Rectal smooth muscle tissue (tissue), 1 donor: ENCODE data around the gene SIK3.

ENCODE experiments used
- H3K27ac ChIP-seq: one replicate; pipeline ENCODE4 v1.7.0; 2013; ENCODE audit warnings: low read depth, low read length, inconsistent platforms
- H3K27me3 ChIP-seq: one replicate; pipeline ENCODE4 v1.7.0; 2013; ENCODE audit warnings: low read length; ENCODE audit not compliant: control insufficient read depth, insufficient read depth
- H3K36me3 ChIP-seq: one replicate; pipeline ENCODE4 v1.7.0; 2013; ENCODE audit warnings: low read length; ENCODE audit not compliant: control insufficient read depth, insufficient read depth
- H3K4me1 ChIP-seq: one replicate; pipeline ENCODE4 v1.7.0; 2013; ENCODE audit warnings: low read length; ENCODE audit not compliant: control insufficient read depth, insufficient read depth
- H3K4me3 ChIP-seq: one replicate; pipeline ENCODE4 v1.7.0; 2013; ENCODE audit warnings: low read length
- H3K9ac ChIP-seq: one replicate; pipeline ENCODE4 v1.7.0; 2013; ENCODE audit warnings: low read length

Gene SIK3

DNA sequence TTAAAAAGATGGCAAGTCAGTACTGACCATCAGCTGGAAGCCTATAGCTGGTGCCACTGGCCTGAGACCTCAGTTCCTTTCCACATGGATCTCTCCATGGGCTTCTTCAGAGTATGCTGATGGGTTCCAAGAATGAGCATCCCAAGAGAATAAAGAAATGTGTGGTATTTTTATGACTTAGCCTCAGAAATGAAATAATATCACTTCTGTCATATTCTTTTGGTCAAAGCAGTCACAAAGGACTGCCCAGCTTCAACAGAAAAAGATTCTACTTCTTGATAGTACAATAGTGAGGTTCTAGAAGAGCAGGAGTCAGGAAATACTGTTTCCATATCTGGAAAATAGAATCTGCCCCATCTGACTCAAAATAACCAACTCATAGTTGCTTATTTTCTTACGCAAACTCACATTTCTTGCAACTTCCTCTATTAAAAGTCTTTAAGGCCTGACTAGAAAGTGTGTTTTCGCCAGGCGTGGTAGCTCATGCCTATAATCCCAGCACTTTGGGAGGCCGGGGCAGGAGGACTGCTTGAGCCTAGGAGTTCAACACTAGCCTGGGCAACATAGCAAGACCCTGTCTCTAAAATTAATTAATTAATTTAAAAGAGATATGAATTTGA is 116.9 kb downstream of the SIK3 start:
- no peak overlapping the region for H3K9ac ChIP-seq
- H3K4me3 ChIP-seq = no peak overlapping the region
- no peaks in the 10 kb centered on the region for H3K27me3 ChIP-seq
- H3K36me3 ChIP-seq = no peaks in the 10 kb centered on the region
- H3K4me1 ChIP-seq = peaks cover 13% of the 10 kb centered on the region
- no peak overlapping the region for H3K27ac ChIP-seq

GRCh38 chr11:116980136-116980793 is 118.0 kb downstream of the SIK3 start:
- Histone ChIP-seq H3K36me3 (no peaks in the 10 kb centered on the region), H3K4me3 (no peak overlapping the region), H3K27ac (no peak overlapping the region), H3K4me1 (peaks cover 12% of the 10 kb centered on the region), H3K9ac (no peak overlapping the region), H3K27me3 (no peaks in the 10 kb centered on the region)

DNA sequence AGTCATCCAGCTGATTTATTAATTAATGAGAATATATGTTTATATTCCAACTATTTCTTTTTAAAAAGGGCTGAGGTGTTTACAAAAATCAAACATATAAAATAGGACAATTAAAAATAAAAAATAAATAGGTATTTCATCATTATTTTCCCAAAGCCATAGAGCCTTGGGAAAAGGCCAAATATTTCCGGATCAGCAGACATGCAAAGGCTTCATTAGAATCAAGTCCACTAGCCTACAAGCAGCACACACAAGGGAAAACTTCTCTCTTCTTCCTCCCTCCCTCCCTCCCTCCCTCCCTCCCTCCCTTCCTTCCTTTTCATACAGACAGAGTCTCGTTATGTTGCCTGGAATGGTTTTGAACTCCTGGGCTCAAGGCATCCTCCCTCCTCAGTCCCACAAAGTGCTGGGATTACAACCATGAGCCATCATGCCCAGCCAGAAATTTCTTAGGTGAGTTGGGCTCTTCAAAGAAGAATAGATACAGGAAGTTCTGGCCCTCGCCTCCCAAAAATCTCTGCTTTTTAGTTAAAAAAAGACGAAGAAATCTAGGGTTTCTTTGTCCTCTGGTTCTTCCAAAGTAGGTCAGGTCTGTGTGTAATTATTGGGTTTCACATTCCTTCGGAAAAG is 121.2 kb downstream of the SIK3 start:
- Histone ChIP-seq H3K36me3 (no peaks in the 10 kb centered on the region), H3K9ac (no peak overlapping the region), H3K4me1 (peaks cover 8% of the 10 kb centered on the region), H3K27me3 (no peaks in the 10 kb centered on the region), H3K27ac (no peak overlapping the region), H3K4me3 (no peak overlapping the region)

GRCh38 chr11:116975661-116976060 is 122.6 kb downstream of the SIK3 start:
- Histone ChIP-seq H3K4me3 (no peak overlapping the region), H3K4me1 (peaks cover 5% of the 10 kb centered on the region), H3K36me3 (no peaks in the 10 kb centered on the region), H3K9ac (no peak overlapping the region), H3K27me3 (no peaks in the 10 kb centered on the region), H3K27ac (no peak overlapping the region)

- Histone ChIP-seq H3K36me3 (no peaks in the 10 kb centered on the region), H3K27me3 (no peaks in the 10 kb centered on the region), H3K4me3 (no peak overlapping the region), H3K4me1 (peaks cover 5% of the 10 kb centered on the region), H3K9ac (no peak overlapping the region), H3K27ac (no peak overlapping the region)
Measured at GRCh38 chr11:116973270-116973669, 125.0 kb downstream of the SIK3 start.

DNA sequence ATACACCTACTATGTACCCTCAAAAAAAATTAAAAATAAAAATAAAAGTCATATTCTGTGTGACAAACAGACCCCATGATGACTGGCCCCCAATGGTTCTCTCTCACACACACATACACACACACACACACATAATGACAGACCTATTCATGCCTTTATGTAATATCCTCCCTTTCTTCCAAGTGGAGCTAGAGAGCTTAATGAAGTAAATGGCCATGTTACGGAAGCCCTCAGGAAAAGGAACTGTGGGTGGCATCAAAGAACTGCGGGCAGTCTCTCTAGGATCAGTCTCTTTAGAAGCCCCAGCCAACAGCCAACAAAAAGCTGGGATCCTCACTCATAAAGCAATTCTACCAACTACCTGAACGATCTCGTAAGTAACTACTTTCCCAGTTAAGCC is 125.5 kb downstream of the SIK3 start:
- Histone ChIP-seq H3K36me3 (no peaks in the 10 kb centered on the region), H3K27ac (no peak overlapping the region), H3K4me3 (no peak overlapping the region), H3K9ac (no peak overlapping the region), H3K27me3 (no peaks in the 10 kb centered on the region), H3K4me1 (peaks cover 5% of the 10 kb centered on the region)

DNA sequence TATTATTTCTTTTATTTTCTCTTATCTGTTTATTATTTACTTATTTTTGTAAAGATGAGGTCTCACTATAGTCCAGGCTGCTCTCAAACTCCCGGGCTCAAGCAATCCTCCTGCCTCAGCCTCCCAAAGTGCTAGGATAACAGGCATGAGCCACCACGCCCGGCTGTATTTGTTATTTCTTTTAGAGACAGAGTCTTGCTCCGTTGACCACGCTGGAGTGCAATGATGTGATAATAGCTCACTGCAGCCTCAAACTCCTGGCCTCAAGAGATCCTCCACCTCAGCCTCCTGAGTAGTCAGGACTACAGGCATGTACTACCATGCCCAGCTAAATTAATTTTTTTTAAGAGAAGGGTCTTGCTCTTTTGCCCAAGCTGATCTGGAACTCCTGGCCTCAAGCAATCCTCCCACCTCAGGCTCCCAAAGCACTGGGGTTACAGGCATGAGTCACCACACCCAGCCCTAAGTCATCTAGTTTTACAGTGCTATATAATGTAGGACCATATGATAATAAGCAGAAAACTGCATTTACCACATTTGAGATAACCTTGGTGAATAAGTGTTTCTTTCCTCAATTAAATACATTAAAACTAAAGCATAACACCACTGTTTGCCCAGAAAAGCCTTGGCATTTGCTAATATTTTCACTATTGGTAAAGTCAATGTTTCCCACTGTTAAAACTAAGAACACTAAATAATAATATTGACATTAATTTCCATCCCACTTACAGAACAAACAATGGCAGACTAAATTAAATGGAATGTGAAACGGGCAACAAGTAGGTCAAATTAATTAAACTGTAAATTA is 127.5 kb downstream of the SIK3 start:
- H3K27me3 ChIP-seq = no peaks in the 10 kb centered on the region
- no peak overlapping the region for H3K4me3 ChIP-seq
- no peaks in the 10 kb centered on the region for H3K36me3 ChIP-seq
- H3K27ac ChIP-seq = no peak overlapping the region
- H3K4me1 ChIP-seq = peaks cover 5% of the 10 kb centered on the region
- no peak overlapping the region for H3K9ac ChIP-seq

GRCh38 chr11:116969694-116970093 is 128.5 kb downstream of the SIK3 start:
- H3K27me3 ChIP-seq = no peaks in the 10 kb centered on the region
- no peak overlapping the region for H3K27ac ChIP-seq
- H3K4me3 ChIP-seq = no peak overlapping the region
- peaks cover 5% of the 10 kb centered on the region for H3K4me1 ChIP-seq
- no peak overlapping the region for H3K9ac ChIP-seq
- H3K36me3 ChIP-seq = no peaks in the 10 kb centered on the region

- H3K27ac ChIP-seq = no peak overlapping the region
- peaks cover 11% of the 10 kb centered on the region for H3K4me1 ChIP-seq
- no peaks in the 10 kb centered on the region for H3K27me3 ChIP-seq
- H3K4me3 ChIP-seq = no peak overlapping the region
- no peaks in the 10 kb centered on the region for H3K36me3 ChIP-seq
- no peak overlapping the region for H3K9ac ChIP-seq
Measured at GRCh38 chr11:116964269-116964668, 134.0 kb downstream of the SIK3 start.

DNA sequence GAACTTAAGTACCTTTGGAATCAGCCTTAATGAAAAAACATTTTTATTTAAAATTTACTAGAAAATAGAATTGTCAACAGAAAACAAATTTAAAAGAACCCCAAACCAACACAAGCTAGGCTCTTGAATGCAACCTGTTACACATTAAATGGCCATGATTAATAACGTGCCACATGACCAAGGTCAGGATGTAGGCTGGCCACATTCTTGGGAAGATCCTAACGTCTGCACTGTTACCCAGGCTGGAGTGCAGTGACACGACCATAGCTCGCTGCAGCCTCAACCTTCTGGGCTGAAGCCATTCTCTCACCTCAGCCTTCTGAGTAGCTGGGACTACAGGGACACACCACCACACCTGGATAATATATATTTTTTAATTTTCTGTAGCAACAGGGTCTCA is 134.4 kb downstream of the SIK3 start:
- Histone ChIP-seq H3K4me3 (no peak overlapping the region), H3K27me3 (no peaks in the 10 kb centered on the region), H3K27ac (no peak overlapping the region), H3K36me3 (no peaks in the 10 kb centered on the region), H3K4me1 (peaks cover 11% of the 10 kb centered on the region), H3K9ac (no peak overlapping the region)

GRCh38 chr11:116962108-116962507 is 136.1 kb downstream of the SIK3 start:
- no peak overlapping the region for H3K27ac ChIP-seq
- no peaks in the 10 kb centered on the region for H3K27me3 ChIP-seq
- no peak overlapping the region for H3K4me3 ChIP-seq
- H3K4me1 ChIP-seq = peaks cover 11% of the 10 kb centered on the region
- no peaks in the 10 kb centered on the region for H3K36me3 ChIP-seq
- no peak overlapping the region for H3K9ac ChIP-seq

GRCh38 chr11:116960930-116961329 is 137.3 kb downstream of the SIK3 start:
- Histone ChIP-seq H3K9ac (no peak overlapping the region), H3K4me3 (no peak overlapping the region), H3K4me1 (peaks cover 11% of the 10 kb centered on the region), H3K27me3 (no peaks in the 10 kb centered on the region), H3K36me3 (peaks cover 2% of the 10 kb centered on the region), H3K27ac (no peak overlapping the region)
